Right lobe of liver (tissue), 4 donors: ENCODE measurements around the gene FBXO10.

Experiments
- CTCF ChIP-seq, 4 donors: fragments of 200-600 bp in 3 of 4; fragments of 450-650 bp in 1 of 4; IDR thresholded peaks; one replicate each; pipeline versions ENCODE4 v1.5.1 to v1.8.0; 2016 to 2022; ENCODE audit warnings: antibody characterized with exemption in 4 of 4, mild to moderate bottlenecking in 2 of 4
- POLR2A ChIP-seq: fragments of 450-650 bp; IDR thresholded peaks from one replicate; pipeline ENCODE4 v1.6.1; 2017; ENCODE audit warnings: antibody characterized with exemption, mild to moderate bottlenecking
- donor health status: DM: no; HTN: no; CAD: no.
- donor health status: DM: no; HTN: no; CAD: no.
- donor health status: DM: no; HTN: yes; CAD: no.

DNA sequence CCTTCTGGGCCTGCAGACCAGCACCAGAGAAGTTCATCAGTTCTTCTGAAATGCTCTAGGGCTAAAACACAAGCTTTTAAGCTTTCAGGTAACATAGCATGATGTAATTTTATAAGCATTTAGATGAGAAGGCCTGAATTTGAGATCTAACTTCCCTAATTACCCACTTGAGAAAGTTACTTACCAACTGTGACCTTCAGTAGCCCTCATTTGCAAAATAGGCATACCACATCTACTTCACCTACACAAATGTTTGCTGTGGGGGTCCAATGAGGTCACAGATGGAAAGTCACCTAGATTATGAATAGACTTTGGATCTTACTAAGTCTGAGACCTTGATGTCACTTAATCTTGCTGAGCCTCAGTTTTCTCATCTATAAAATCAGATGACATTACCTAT, 36.5 kb downstream of the FBXO10 start:
- TF ChIP-seq POLR2A (no peak), CTCF (IDR thresholded peaks at IDR 0.05) (no peak)
